ENCODE measurements around the gene MSMP. TPM values are rescaled to one million over a fixed set of nuclear protein-coding genes. Genes with fewer than 3 reads are reported as not detected.

MSMP gene
- polyA plus RNA-seq, 3 donors, result not detected

- peaks cover 13% of the 10 kb centered on the region for H3K4me1 Mint-ChIP-seq
- TF ChIP-seq CTCF (IDR thresholded peaks at IDR 0.05), result no peak
- Histone ChIP-seq H3K27ac (ENCODE audit: low read depth in 1 of 2, low read length in 2 of 2) (no peak overlapping the region), H3K79me2 (ENCODE audit: insufficient read depth, low read length) (no peaks in the 10 kb centered on the region), H3K9me3 (replicated peaks in 1 of 2; ENCODE audit: control insufficient read depth in 1 of 2, insufficient read depth in 1 of 2, low read length in 2 of 2) (no peaks in the 10 kb centered on the region), H3K4me2 (replicated peaks; ENCODE audit: extremely low read depth, low read length, poor library complexity, severe bottlenecking) (no peak overlapping the region), H3K4me3 (replicated peaks in 1 of 3; ENCODE audit: low read depth in 2 of 3, low read length in 3 of 3) (no peak overlapping the region), H3K36me3 (replicated peaks in 1 of 2; ENCODE audit: control insufficient read depth in 1 of 2, insufficient read depth in 2 of 2, low read length in 2 of 2) (no peaks in the 10 kb centered on the region), H2AFZ (ENCODE audit: insufficient read depth, low read depth, low read length, poor library complexity, severe bottlenecking) (peak overlapping the region; percentile 32), H3K9ac (ENCODE audit: insufficient read depth, low read length, poor library complexity, severe bottlenecking) (no peak overlapping the region), H3K27me3 (ENCODE audit: control insufficient read depth in 2 of 2, insufficient read depth in 2 of 2, low read length in 2 of 2) (no peaks in the 10 kb centered on the region), H3K4me1 (ENCODE audit: control insufficient read depth in 1 of 2, insufficient read depth in 2 of 2, low read length in 2 of 2) (peaks cover 11 to 12% of the 10 kb centered on the region in 2 donors), H4K20me1 (ENCODE audit: insufficient read depth, low read length) (no peaks in the 10 kb centered on the region)
- WGBS (ENCODE audit: insufficient coverage), result 40% methylated on average over 1 of the region's 4 CpGs
- no peaks in the 10 kb centered on the region for H3K36me3 Mint-ChIP-seq
- DNase-seq, result no peak
- intact Hi-C loops (cut with micrococcal nuclease), result no loop called here
- H3K9me3 Mint-ChIP-seq, result no peaks in the 10 kb centered on the region
- no peak overlapping the region for H3K27ac Mint-ChIP-seq
- H3K27me3 Mint-ChIP-seq (ENCODE audit: low read depth in 3 of 3), result peaks cover 0 to 2% (median 0%) of the 10 kb centered on the region in 3 donors
- no peak overlapping the region for H3K4me3 Mint-ChIP-seq
These were observed 17.0 kb upstream of the MSMP start for GRCh38 chr9:35771075-35771433.

GRCh38 chr9:35769763-35770162, 15.7 kb upstream of the MSMP start:
- no peaks in the 10 kb centered on the region for H3K79me2 ChIP-seq (ENCODE audit: insufficient read depth, low read length)
- H3K4me1 Mint-ChIP-seq, result no peaks in the 10 kb centered on the region
- DNase-seq, result no peak

More at GRCh38 chr9:35769763-35770162, 15.7 kb upstream of the MSMP start:
- Histone ChIP-seq H4K20me1 (ENCODE audit: insufficient read depth, low read length) (no peaks in the 10 kb centered on the region), H3K27me3 (ENCODE audit: control insufficient read depth in 2 of 2, insufficient read depth in 2 of 2, low read length in 2 of 2) (no peaks in the 10 kb centered on the region), H3K36me3 (replicated peaks in 1 of 2; ENCODE audit: control insufficient read depth in 1 of 2, insufficient read depth in 2 of 2, low read length in 2 of 2) (no peaks in the 10 kb centered on the region), H2AFZ (ENCODE audit: insufficient read depth, low read depth, low read length, poor library complexity, severe bottlenecking) (no peak overlapping the region), H3K9me3 (replicated peaks in 1 of 2; ENCODE audit: control insufficient read depth in 1 of 2, insufficient read depth in 1 of 2, low read length in 2 of 2) (no peaks in the 10 kb centered on the region), H3K4me3 (replicated peaks in 1 of 3; ENCODE audit: low read depth in 2 of 3, low read length in 3 of 3) (no peak overlapping the region), H3K9ac (ENCODE audit: insufficient read depth, low read length, poor library complexity, severe bottlenecking) (no peak overlapping the region), H3K4me1 (ENCODE audit: control insufficient read depth in 1 of 2, insufficient read depth in 2 of 2, low read length in 2 of 2) (no peaks in the 10 kb centered on the region), H3K27ac (ENCODE audit: low read depth in 1 of 2, low read length in 2 of 2) (no peak overlapping the region), H3K4me2 (replicated peaks; ENCODE audit: extremely low read depth, low read length, poor library complexity, severe bottlenecking) (no peak overlapping the region)
- Mint-ChIP-seq H3K9me3 (no peaks in the 10 kb centered on the region), H3K27me3 (ENCODE audit: low read depth in 3 of 3) (peaks cover 0 to 2% (median 0%) of the 10 kb centered on the region in 3 donors), H3K27ac (no peak overlapping the region), H3K4me3 (no peak overlapping the region), H3K36me3 (no peaks in the 10 kb centered on the region)
- no peak for TF ChIP-seq CTCF (IDR thresholded peaks at IDR 0.05)
- WGBS (ENCODE audit: insufficient coverage), result no CpG with 5 or more reads among the region's 1 CpG
- intact Hi-C loops (cut with micrococcal nuclease), result no loop called here
